Breast epithelium (tissue), 4 donors: ENCODE results near the gene MLX. TPM values are rescaled to one million over a fixed set of nuclear protein-coding genes. Genes with fewer than 3 reads are reported as not detected.
A peak's percentile ranks its signal among the peaks of the same experiment; 100 is the strongest.
"Not testable (repeated sequence)": the region's sequence is repeated elsewhere in the genome, so short reads cannot be mapped to it uniquely, and the experiment has no call there.

Source experiments
- DNase-seq, 2 donors: peaks; one replicate each; pipeline ENCODE4 v3.0.0-alpha.2; 2019; ENCODE audit warnings: low spot score in 2 of 2
- H3K27ac ChIP-seq, 2 donors: fragments of 200-600 bp; sonication (generic) in 1 of 2; one replicate each; pipeline ENCODE4 v1.5.1; 2016 to 2019; ENCODE audit warnings: mild to moderate bottlenecking in 1 of 2
- H3K27me3 ChIP-seq, 2 donors: fragments of 200-600 bp; sonication (generic) in 1 of 2; one replicate each; pipeline versions ENCODE4 v1.5.1 to v1.6.0; 2017 to 2019; ENCODE audit warnings: control low read depth in 1 of 2, mild to moderate bottlenecking in 1 of 2
- H3K36me3 ChIP-seq: fragments of 200-600 bp; one replicate; pipeline ENCODE4 v1.5.1; 2019
- H3K4me1 ChIP-seq, 2 donors: fragments of 200-600 bp; sonication (generic); one replicate each; pipeline ENCODE4 v1.5.1; 2016 to 2019; ENCODE audit warnings: control low read depth in 1 of 2
- H3K4me3 ChIP-seq, 3 donors: fragments of 200-600 bp; sonication (generic); 1 replicate in 2 of 3; 2 replicates in 1 of 3; pipeline ENCODE4 v1.5.1; 2016 to 2019; ENCODE audit warnings: mild to moderate bottlenecking in 3 of 3, moderate library complexity in 2 of 3
- H3K9me3 ChIP-seq, 2 donors: fragments of 200-600 bp; sonication (generic) in 1 of 2; one replicate each; pipeline ENCODE4 v1.5.1; 2016 to 2019; ENCODE audit warnings: control low read depth in 1 of 2
- POLR2A ChIP-seq: fragments of 450-650 bp; IDR thresholded peaks from one replicate; pipeline ENCODE4 v1.6.1; 2016; ENCODE audit warnings: antibody characterized with exemption, mild to moderate bottlenecking, moderate library complexity
- POLR2AphosphoS5 ChIP-seq, 3 donors: sonication (generic); formaldehyde crosslinking; IDR thresholded peaks; one replicate each; pipeline ENCODE4 v1.6.1; 2017; ENCODE audit warnings: antibody characterized with exemption in 3 of 3
- intact Hi-C: fragments of 100-400 bp; cut with DNase I; formaldehyde crosslinking; loops from one replicate; pipeline ENCODE4 v1.15.1; 2023; ENCODE audit warnings: low total_unique reads
- total RNA-seq, 3 donors: library from RNA; depleted of rRNA; stranded (reverse); fragments of >200 nt; gene quantifications; one replicate each; pipeline ENCODE4 v1.1.0, GENCODE V29; 2016
- TF ChIP-seq, protein P1 (sequence below), 3 donors: fragments of 450-650 bp; IDR thresholded peaks; one replicate each; pipeline ENCODE4 v1.5.1; 2016 to 2017; ENCODE audit warnings: antibody characterized with exemption in 3 of 3, mild to moderate bottlenecking in 3 of 3, moderate library complexity in 3 of 3

The MLX gene
- total RNA-seq, 3 donors from 2014 or later = 27.2 to 49.8 (median 39.4) TPM

- TF ChIP-seq, protein P1, sequence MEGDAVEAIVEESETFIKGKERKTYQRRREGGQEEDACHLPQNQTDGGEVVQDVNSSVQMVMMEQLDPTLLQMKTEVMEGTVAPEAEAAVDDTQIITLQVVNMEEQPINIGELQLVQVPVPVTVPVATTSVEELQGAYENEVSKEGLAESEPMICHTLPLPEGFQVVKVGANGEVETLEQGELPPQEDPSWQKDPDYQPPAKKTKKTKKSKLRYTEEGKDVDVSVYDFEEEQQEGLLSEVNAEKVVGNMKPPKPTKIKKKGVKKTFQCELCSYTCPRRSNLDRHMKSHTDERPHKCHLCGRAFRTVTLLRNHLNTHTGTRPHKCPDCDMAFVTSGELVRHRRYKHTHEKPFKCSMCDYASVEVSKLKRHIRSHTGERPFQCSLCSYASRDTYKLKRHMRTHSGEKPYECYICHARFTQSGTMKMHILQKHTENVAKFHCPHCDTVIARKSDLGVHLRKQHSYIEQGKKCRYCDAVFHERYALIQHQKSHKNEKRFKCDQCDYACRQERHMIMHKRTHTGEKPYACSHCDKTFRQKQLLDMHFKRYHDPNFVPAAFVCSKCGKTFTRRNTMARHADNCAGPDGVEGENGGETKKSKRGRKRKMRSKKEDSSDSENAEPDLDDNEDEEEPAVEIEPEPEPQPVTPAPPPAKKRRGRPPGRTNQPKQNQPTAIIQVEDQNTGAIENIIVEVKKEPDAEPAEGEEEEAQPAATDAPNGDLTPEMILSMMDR (IDR thresholded peaks at IDR 0.05) = no peak
- TF ChIP-seq POLR2AphosphoS5 (IDR thresholded peaks at IDR 0.05) (no peak), POLR2A (no peak)
- no peaks in the 10 kb centered on the region for H3K9me3 ChIP-seq
- H3K27me3 ChIP-seq = no peaks in the 10 kb centered on the region
- no peak for DNase-seq
- H3K27ac ChIP-seq = peak overlapping the region in 1 of 2 donors; percentile 20
- H3K36me3 ChIP-seq = no peaks in the 10 kb centered on the region
- no peaks in the 10 kb centered on the region for H3K4me1 ChIP-seq
- H3K4me3 ChIP-seq = no peak overlapping the region
- intact Hi-C loops = no loop called here
Measured at GRCh38 chr17:42541041-42541833, 25.7 kb upstream of the MLX start.

GRCh38 chr17:42543190-42544079, 23.5 kb upstream of the MLX start:
- H3K36me3 ChIP-seq = no peaks in the 10 kb centered on the region
- TF ChIP-seq, protein P1 (IDR thresholded peaks at IDR 0.05) = no peak
- no peak for TF ChIP-seq POLR2A
- TF ChIP-seq POLR2AphosphoS5 (IDR thresholded peaks at IDR 0.05) = no peak
- H3K4me3 ChIP-seq = no peak overlapping the region
- H3K27ac ChIP-seq = no peak overlapping the region
- H3K9me3 ChIP-seq = no peaks in the 10 kb centered on the region
- H3K27me3 ChIP-seq = no peaks in the 10 kb centered on the region
- no peaks in the 10 kb centered on the region for H3K4me1 ChIP-seq
- DNase-seq = no peak
- intact Hi-C loops = no loop called here

- H3K9me3 ChIP-seq = no peaks in the 10 kb centered on the region
- H3K4me1 ChIP-seq = no peaks in the 10 kb centered on the region
- intact Hi-C loops = no loop called here
- no peak for DNase-seq
- no peak overlapping the region for H3K4me3 ChIP-seq
- no peaks in the 10 kb centered on the region for H3K36me3 ChIP-seq
- no peak for TF ChIP-seq POLR2A
- H3K27ac ChIP-seq = no peak overlapping the region
- no peaks in the 10 kb centered on the region for H3K27me3 ChIP-seq
Measured at GRCh38 chr17:42544874-42545283, 22.0 kb upstream of the MLX start.

DNA sequence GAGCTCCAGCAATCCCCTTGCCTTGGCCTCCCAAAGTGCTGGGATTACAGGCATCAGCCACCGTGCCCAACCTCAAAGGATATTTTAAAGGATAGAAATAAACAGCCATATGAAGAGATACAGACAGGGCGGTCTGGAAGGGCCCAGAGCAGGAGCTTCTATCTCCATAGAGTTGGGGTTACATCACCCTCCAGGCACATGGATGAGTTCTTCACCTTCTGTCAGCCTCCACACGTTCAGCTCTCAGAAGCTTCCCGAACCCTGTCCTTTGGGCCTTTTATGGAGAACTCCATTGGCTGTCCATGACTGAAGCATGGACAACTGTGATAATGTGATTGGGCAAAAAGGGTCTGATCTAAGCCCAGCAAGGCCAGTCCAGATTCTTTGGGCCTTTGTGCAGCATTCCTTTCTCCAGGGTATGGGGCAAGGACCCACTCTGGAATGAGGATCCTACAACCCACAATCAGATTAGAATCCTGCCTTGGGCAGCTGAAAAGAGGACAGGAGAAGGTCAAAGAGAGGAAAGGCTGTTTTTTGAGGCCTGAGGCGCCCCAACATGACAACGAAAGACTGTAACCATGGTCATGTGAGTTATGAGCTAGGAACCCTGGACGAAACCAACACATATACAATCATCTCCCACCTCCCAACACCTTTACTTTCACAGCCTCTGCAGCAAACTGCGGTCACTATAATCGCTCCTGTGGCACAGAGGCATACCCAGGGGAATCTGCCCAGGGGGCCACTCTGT, 21.0 kb upstream of the MLX start:
- DNase-seq, H3K4me1 ChIP-seq, H3K4me3 ChIP-seq, H3K27me3 ChIP-seq, H3K9me3 ChIP-seq, intact Hi-C loops, H3K36me3 ChIP-seq: not testable (repeated sequence)
- H3K27ac ChIP-seq = peak overlapping the region in 1 of 2 donors; percentile 22

DNA sequence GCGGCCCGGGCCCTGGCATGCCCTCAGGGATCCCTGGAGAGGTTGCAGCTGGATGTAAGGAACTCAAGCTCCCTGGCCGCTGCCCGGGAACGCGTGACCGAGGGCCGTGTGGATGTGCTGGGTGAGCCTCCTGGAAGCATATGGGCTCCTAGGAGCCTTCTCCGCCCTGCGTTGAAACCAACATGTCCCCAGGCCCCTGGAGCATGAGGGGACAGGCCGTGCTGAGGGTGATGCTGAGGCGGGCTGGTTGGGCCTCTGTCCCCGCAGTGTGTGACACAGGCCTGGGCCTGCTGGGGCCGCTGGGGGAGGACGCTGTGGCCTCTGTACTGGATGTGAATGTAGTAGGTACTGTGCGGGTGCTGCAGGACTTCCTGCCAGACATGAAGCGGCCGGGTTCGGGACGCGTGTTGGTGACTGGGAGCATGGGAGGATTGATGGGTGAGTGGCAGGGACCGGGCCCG, 19.9 kb upstream of the MLX start:
- Histone ChIP-seq H3K27ac (peak overlapping the region in 1 of 2 donors; percentile 22), H3K36me3 (no peaks in the 10 kb centered on the region), H3K9me3 (no peaks in the 10 kb centered on the region), H3K4me3 (no peak overlapping the region), H3K27me3 (no peaks in the 10 kb centered on the region), H3K4me1 (no peaks in the 10 kb centered on the region)
- intact Hi-C loops = no loop called here
- no peak for DNase-seq
- TF ChIP-seq, protein P1 (IDR thresholded peaks at IDR 0.05) = no peak
- TF ChIP-seq POLR2A = no peak
- TF ChIP-seq POLR2AphosphoS5 (IDR thresholded peaks at IDR 0.05) = no peak
